ENCODE data around the gene TEX264.
"Not testable (repeated sequence)": the region's sequence is repeated elsewhere in the genome, so short reads cannot be mapped to it uniquely, and the experiment has no call there.

Gene TEX264

DNA sequence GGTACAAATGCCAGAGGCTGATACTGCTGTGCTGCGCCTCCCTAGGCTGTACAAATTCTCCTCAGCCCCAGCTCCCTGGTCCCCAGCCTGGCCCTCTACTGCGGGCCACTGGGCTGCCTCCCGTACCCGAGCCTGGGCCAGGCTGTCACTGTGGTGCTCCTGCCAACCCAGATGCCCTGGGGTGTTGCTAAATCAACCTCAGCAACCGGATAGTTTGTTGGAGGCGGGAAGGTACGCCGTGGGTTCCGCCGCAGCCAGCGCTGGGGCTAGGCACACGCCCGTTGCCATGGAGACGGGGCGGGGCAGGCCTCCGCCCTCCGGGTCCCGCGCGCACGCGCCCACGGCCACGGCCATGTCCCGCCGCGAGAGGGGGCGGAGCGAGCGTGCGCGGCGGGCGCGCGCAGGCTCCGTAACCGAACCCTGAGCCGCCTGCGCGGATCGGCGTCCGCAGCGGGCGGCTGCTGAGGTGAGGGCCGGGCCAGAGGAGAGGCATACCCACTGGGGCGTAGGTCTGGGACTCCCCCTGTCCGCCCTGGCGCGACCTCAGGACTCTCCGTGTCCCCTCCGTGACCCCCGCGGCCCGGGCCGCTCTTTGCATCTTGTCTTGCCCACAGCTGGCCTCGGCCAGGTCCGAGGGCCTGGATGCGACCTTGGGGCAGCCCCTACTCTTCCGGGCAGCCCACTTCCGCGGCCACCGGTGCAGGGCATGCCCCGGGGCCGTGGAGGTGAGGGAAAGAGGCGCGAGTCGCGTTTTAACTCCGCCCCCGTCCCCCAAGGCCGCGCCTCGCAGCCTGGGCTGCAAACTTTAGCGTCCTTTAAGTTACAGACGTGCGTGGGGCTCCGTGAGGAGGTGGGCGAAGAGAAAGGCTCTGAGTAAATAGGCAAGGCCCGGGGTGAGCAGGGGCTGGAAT lies at the start of gene TEX264:
Gene TEX264, plus strand, starts transcription at position 430 of the 911 bp plus-strand sequence. CDS start 3,053 bp downstream, outside the sequence.
- DNase-seq, result no peak

GRCh38 chr3:51622413-51622812 lies 48.6 kb upstream of the TEX264 start:
- DNase-seq, result no peak

DNA sequence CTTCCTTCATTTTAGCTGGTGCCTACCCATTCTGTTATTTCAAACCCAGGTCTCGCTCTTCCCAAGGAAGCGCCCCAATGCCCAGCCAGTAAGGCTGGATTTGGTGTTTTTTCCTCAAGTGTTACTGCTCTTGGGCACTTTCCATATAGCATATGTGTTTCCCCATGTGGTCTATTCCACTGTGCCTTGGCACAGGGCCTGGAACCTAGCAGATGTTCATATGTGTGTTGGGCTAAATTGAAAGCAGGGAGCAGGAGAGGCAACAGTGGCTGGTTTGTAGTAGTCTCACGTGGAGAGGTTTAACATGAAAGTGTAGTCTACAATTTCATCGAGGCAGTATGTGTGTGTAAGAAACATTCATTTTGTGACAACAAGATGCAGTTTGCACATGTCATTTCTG lies 48.2 kb upstream of the TEX264 start:
- DNase-seq, result no peak

DNA sequence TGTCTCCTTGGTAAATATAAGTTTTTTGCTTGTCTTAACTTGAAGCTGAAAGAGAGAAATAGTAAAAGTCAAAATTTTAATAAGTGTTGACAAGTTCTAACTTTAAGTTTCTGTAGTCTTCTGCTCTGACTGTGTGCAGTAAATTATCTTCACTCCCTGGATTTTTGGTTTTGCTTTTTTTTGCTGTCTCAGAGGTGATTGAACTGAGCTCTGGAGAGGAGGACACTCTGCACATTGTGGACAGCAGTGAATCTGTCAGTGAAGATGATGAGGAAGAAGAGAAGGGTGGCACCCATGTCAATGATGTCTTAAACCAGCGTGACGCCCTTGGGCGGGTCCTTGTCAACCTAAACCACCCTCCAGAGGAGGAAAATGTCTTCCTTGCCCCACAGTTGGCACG lies 40.5 kb upstream of the TEX264 start:
- DNase-seq, result no peak

- DNase-seq, result no peak
Measured at GRCh38 chr3:51637144-51637940, 33.7 kb upstream of the TEX264 start.

DNA sequence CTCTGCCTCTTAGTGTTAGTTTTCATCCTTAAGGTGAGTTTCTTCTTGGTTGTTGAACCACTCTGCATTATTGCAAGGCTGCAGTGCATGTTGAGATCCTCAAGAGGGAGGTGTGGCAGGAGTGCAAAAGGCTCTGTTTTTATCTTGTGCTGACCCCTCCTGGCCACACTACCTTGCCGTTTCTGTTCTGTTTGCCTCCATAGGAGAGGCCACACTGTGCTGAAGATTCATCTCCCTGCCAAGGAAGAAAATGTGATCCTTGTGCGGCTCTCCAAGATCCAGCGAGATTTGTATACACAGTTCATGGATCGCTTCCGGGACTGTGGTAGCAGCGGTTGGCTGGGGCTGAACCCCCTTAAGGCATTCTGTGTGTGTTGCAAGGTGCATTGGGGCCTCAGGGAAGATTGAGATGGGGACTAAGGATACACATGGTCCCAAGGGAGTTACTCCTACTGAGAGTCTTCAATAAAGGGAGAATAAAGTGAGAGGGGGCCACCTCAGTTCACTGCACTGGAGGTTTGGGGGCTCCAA lies 33.0 kb upstream of the TEX264 start:
- no peak for DNase-seq

- no peak for DNase-seq
Measured at GRCh38 chr3:51642462-51642861, 28.6 kb upstream of the TEX264 start.

DNA sequence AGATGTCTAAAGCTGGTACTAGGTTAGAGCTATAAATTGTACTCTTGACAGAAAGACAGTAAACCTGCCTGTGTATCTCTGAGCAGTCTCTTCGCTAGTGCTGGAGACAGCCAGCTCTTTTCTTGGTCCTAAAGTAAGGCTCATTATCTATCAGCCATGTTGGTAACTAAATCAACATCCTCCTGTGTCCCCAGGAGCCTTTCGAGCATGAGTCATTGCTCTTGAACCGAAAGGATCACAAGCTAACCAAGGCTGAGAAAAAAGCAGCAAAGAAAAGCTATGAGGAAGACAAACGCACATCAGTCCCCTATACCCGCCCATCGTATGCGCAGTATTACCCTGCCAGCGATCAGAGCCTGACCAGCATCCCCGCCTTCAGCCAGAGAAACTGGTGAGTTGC lies 25.0 kb upstream of the TEX264 start:
- no peak for DNase-seq

DNA sequence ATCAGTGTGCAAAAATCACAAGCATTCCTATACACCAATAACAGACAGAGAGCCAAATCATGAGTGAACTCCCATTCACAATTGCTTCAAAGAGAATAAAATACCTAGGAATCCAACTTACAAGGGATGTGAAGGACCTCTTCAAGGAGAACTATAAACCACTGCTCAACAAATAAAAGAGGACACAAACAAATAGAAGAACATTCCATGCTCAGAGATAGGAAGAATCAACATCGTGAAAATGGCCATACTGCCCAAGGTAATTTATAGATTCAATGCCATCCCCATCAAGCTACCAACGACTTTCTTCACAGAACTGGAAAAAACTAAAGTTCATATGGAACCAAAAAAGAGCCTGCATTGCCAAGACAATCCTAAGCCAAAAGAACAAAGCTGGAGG lies 18.9 kb upstream of the TEX264 start:
- not testable (repeated sequence) for DNase-seq

DNA sequence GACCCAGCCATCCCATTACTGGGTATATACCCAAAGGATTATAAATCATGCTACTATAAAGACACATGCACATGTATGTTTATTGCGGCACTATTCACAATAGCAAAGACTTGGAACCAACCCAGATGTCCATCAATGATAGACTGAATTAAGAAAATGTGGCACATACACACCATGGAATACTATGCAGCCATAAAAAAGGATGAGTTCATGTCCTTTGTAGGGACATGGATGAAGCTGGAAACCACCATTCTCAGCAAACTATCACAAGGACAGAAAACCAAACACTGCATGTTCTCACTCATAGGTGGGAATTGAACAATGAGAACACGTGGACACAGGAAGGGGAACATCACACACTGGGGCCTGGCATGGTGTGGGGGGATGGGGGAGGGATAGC lies 17.6 kb upstream of the TEX264 start:
- DNase-seq, result not testable (repeated sequence)

GRCh38 chr3:51657234-51657633 lies 13.8 kb upstream of the TEX264 start:
- no peak for DNase-seq

GRCh38 chr3:51659942-51660341 lies 11.1 kb upstream of the TEX264 start:
- DNase-seq, result no peak

- no peak for DNase-seq
Measured at GRCh38 chr3:51662456-51662855, 8.6 kb upstream of the TEX264 start.

GRCh38 chr3:51668756-51669155 lies 2.3 kb upstream of the TEX264 start:
- DNase-seq, result no peak

DNA sequence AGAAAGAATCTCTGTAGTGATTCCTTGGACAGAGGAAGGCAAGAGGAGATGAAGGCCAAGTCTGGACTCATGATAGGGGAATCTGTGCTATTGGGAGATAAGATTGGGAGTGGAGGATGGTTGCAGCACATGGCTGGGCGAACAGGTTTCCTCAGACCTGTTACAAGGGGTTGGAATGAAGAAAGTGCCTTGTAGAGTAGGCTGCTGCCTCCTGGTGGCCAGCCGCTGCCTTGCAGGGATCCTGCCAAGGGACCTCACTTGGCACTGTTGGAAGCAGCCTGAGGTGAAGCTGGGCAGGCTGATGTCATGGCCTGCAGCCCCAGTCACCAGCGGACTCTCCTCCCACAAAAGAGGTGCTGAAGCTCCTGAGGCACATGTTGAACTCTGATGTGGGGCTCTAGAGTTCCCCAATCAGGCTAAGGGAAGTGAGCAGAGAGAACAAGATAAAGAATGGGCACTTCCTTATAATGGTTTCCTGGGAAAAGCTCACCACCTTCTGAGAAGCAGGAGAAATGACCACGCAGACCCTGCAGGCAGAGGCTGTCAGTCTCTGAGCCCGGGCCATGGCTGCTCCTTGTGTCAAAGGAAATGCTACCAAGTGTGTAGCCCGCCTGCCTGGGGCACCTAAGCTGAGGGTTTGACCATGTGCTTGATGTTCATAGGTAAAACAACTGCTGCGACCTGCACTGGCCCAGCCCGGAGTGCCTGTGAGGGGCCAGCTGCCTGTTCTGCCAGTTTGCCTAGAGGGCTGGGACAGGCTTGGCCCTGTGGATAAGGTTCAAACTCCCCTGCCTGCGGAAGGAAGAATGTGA lies 1.6 kb upstream of the TEX264 start:
- DNase-seq, result no peak

GRCh38 chr3:51670053-51670822 lies 814 bp upstream of the TEX264 start:
- no peak for DNase-seq

DNA sequence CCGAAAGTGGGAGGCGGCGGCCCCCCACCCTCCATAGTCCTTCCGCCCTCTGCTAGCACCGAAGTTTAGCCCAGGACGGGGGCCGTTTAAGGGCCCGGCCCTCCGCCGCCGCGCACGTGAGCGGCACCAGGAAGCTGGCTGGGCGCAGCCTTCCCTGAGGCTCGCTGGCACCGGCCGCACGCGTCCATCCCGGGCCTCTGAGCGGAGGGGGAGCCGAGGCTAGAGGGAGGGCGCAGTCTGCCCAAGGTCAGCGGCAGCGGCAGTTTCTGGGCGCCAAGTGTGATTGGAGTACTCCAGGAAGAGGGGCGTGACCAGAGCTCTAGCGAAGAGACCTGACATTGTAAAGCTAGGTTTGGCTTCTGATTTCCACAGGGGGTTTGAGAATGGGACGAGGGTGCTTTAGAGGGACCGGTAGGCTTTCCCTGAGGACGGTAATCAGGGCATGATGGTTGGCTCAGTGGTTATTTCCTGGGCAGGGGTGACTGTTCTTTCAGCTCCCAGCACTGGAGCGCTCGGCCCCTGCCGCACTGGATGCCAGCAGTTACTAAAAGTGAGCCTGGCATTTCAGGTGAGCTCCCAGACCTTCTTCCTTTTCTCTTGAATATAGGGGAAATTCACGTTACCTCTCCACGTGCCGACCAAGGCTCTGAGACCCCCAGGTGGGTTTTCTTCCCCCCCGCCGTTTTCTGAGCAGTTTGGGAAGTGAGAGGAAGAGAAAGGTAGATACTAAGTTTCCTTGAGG lies 853 bp downstream of the TEX264 start:
- DNase-seq, result no peak

DNA sequence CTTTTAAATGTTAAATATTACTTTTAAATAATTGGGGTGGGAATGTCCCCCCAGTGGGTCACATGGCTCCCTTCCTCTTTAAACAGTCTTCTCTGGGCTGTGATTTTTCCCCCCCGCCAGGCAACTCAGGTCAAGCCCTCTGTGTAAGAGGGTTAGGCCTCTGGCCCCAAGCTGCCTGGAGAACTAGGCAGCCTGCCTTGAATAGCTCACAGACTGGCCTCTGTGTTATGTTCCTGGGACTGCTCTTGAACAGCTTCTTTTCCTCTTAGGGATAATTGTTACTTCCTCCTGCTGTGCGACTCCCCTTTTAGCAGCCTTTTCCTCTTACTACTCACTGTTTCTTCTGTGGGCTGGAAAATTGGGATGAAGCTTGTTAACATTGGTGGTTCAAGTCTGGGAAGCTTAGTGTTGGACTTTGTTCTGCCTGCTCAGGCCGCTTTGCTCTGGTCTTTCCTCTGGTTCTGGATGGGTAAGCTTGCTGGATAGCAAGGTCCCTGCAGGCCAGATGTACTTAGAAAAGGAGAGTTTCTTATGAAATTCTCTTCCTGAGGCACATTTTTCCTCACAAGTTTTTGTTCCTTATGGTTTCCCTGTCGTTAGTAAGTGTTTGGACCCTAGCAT lies 2.2 kb downstream of the TEX264 start:
- DNase-seq, result no peak

- no peak for DNase-seq
Measured at GRCh38 chr3:51673802-51674654, 3.0 kb downstream of the TEX264 start.

GRCh38 chr3:51675201-51675611 lies 4.2 kb downstream of the TEX264 start:
- no peak for DNase-seq
